ENCODE measurements around the gene WBP2NL.

- TF ChIP-seq CTCF (IDR thresholded peaks at IDR 0.05; ENCODE audit: low read length) (no peak), EZH2phosphoT487 (IDR thresholded peaks at IDR 0.05; ENCODE audit: low read length) (no peak)
Observed at GRCh38 chr22:42062506-42063170, 64.0 kb downstream of the WBP2NL start.
